BE2C (cell line): ENCODE measurements around the gene NSF.

Experiments
- DNase-seq: peaks from one replicate; pipeline ENCODE4 v3.0.0-alpha.2; 2020
- H3K27me3 ChIP-seq: fragments of 250-450 bp; sonication (Bioruptor Pico); 2 replicates; pipeline ENCODE4 v1.5.1; 2020; ENCODE audit warnings: mild to moderate bottlenecking
- H3K36me3 ChIP-seq: fragments of 250-450 bp; sonication (Bioruptor Pico); 2 replicates; pipeline ENCODE4 v1.5.1; 2020; ENCODE audit warnings: mild to moderate bottlenecking
- H3K4me1 ChIP-seq: fragments of 250-450 bp; sonication (Bioruptor Pico); 2 replicates; pipeline ENCODE4 v1.5.1; 2020
- H3K4me3 ChIP-seq: 2 replicates; pipeline ENCODE4 v1.5.1; 2011; ENCODE audit warnings: low read depth, low read length
- H3K9me3 ChIP-seq: fragments of 250-450 bp; sonication (Bioruptor Pico); 2 replicates; pipeline ENCODE4 v1.5.1; 2020
- CTCF ChIP-seq: IDR thresholded peaks from 2 replicates; pipeline ENCODE4 v1.5.1; 2012; ENCODE audit warnings: mild to moderate bottlenecking, low read depth, low read length

Gene NSF

GRCh38 chr17:46759141-46759540 is 168.7 kb downstream of the NSF start:
- Histone ChIP-seq H3K9me3 (no peaks in the 10 kb centered on the region), H3K4me3 (no peak overlapping the region), H3K4me1 (peaks cover 2% of the 10 kb centered on the region; the same call in 1 of the 2 replicates), H3K36me3 (peaks cover 18% of the 10 kb centered on the region), H3K27me3 (no peaks in the 10 kb centered on the region)
- DNase-seq: no peak
- TF ChIP-seq CTCF: no peak

GRCh38 chr17:46763416-46763815 is 172.9 kb downstream of the NSF start:
- peaks cover 18% of the 10 kb centered on the region for H3K4me1 ChIP-seq
- H3K27me3 ChIP-seq: no peaks in the 10 kb centered on the region
- no peak overlapping the region for H3K4me3 ChIP-seq
- DNase-seq: no peak
- no peaks in the 10 kb centered on the region for H3K36me3 ChIP-seq
- no peak for TF ChIP-seq CTCF
- H3K9me3 ChIP-seq: no peaks in the 10 kb centered on the region

- DNase-seq: no peak
- Histone ChIP-seq H3K4me3 (no peak overlapping the region), H3K4me1 (peaks cover 18% of the 10 kb centered on the region), H3K9me3 (no peaks in the 10 kb centered on the region), H3K36me3 (no peaks in the 10 kb centered on the region), H3K27me3 (no peaks in the 10 kb centered on the region)
- TF ChIP-seq CTCF: no peak
Observed at GRCh38 chr17:46764000-46764708, 173.7 kb downstream of the NSF start.

DNA sequence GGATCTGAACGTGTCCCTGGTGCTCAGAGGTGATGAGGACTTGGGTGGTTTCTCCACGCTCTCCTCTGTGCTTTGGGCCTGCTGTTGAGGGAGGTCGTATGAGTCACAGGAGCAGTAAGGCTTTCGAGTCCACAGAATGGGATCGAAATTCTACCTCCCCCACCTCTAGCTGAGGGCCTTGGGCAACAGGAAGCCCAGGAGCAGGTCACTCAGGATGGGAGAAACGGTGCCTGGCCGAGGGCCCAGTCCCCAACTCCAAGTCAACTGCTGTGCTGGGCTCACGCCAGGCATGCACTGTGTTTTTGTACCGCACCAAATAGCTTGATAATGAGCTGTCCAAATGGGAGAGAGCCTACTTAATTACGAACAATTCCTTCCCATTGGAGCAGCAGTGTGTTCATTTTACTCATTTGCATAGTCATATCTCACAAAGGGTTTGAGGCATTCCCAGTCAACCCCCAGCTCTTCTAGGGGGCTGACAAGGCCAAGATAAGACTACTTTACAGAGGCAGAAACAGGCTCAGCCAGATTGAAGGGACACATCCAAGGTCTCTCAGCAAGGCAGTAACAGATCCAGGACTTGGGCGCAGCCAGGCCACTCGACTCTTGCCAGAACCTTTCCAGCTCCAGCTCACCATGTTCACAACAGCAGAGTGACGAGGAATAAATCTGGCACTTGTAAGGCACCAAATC is 174.4 kb downstream of the NSF start:
- Histone ChIP-seq H3K36me3 (no peaks in the 10 kb centered on the region), H3K4me1 (peaks cover 18% of the 10 kb centered on the region), H3K4me3 (no peak overlapping the region), H3K9me3 (no peaks in the 10 kb centered on the region), H3K27me3 (no peaks in the 10 kb centered on the region)
- TF ChIP-seq CTCF: no peak
- DNase-seq: peak; percentile 71

DNA sequence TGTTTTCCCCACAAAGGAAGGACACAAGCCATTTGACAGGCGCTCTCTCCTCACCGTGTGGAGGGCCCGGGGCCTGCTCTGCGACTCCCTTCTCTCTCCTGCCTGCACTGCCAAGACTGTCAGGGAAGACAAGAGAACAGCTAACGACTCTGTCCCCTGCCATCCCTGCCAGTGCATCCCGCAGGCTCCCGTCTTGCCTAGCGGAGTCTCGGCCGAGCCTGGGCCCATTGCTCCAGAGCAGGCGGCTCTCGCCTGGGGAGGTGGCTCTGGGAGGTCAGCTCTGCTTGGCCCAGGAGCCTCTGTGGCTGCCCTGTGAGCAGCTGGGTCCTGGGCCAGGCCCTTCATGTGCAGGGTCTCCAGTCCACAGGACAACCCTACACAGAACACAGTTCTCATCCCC is 175.0 kb downstream of the NSF start:
- no peak overlapping the region for H3K4me3 ChIP-seq
- no peak for TF ChIP-seq CTCF
- no peaks in the 10 kb centered on the region for H3K36me3 ChIP-seq
- no peaks in the 10 kb centered on the region for H3K9me3 ChIP-seq
- no peak for DNase-seq
- peaks cover 18% of the 10 kb centered on the region for H3K4me1 ChIP-seq
- H3K27me3 ChIP-seq: no peaks in the 10 kb centered on the region
